Smooth muscle cell (in vitro differentiated cells): ENCODE data around the gene GPR15LG. TPM values are rescaled to one million over a fixed set of nuclear protein-coding genes. Genes with fewer than 3 reads are reported as not detected.
"Not testable (repeated sequence)": the region's sequence is repeated elsewhere in the genome, so short reads cannot be mapped to it uniquely, and the experiment has no call there.

ENCODE experiments used
- DNase-seq: peaks from one replicate; lab custom pipeline; 2025; ENCODE audit not compliant: unreplicated experiment; lab: John Stamatoyannopoulos, UW
- H2AFZ ChIP-seq: fragments of 200-600 bp; sonication (generic); 2 replicates; pipeline ENCODE4 v1.6.0; 2016; ENCODE audit warnings: antibody characterized with exemption, low read depth, mild to moderate bottlenecking
- H3F3A ChIP-seq: fragments of 200-600 bp; sonication (generic); 2 replicates; pipeline ENCODE4 v1.6.0; 2017; ENCODE audit warnings: antibody characterized with exemption, low read depth
- H3K27ac ChIP-seq: fragments of 200-600 bp; sonication (generic); 2 replicates; pipeline ENCODE4 v1.5.1; 2016; ENCODE audit warnings: low read depth, mild to moderate bottlenecking
- H3K27me3 ChIP-seq: fragments of 200-600 bp; sonication (generic); 2 replicates; pipeline ENCODE4 v1.6.1; 2016; ENCODE audit warnings: low read depth, mild to moderate bottlenecking
- H3K36me3 ChIP-seq: fragments of 200-600 bp; sonication (generic); 2 replicates; pipeline ENCODE4 v1.5.1; 2016; ENCODE audit warnings: low read depth
- H3K4me1 ChIP-seq: fragments of 200-600 bp; sonication (generic); 2 replicates; pipeline ENCODE4 v1.5.1; 2016; ENCODE audit warnings: low read depth
- H3K4me2 ChIP-seq: fragments of 200-600 bp; sonication (generic); 2 replicates; pipeline ENCODE4 v1.6.0; 2016; ENCODE audit warnings: mild to moderate bottlenecking
- H3K4me3 ChIP-seq: fragments of 200-600 bp; sonication (generic); 2 replicates; pipeline ENCODE4 v1.5.1; 2016; ENCODE audit warnings: mild to moderate bottlenecking
- H3K79me2 ChIP-seq: fragments of 200-600 bp; sonication (generic); 2 replicates; pipeline ENCODE4 v1.6.0; 2016; ENCODE audit warnings: low read depth, mild to moderate bottlenecking
- H3K9ac ChIP-seq: fragments of 200-600 bp; sonication (generic); 2 replicates; pipeline ENCODE4 v1.6.0; 2016; ENCODE audit warnings: low read depth
- H3K9me3 ChIP-seq: fragments of 200-600 bp; sonication (generic); replicated peaks from 2 replicates; pipeline ENCODE4 v1.5.1; 2016; ENCODE audit warnings: low read depth
- H4K20me1 ChIP-seq: fragments of 200-600 bp; sonication (generic); 2 replicates; pipeline ENCODE4 v1.6.0; 2016; ENCODE audit warnings: low read depth
- CTCF ChIP-seq: fragments of 200-600 bp; sonication (generic); IDR thresholded peaks from 2 replicates; pipeline ENCODE4 v1.5.1; 2017; ENCODE audit warnings: borderline replicate concordance, mild to moderate bottlenecking, antibody characterized with exemption; ENCODE audit not compliant: insufficient read depth, poor library complexity, severe bottlenecking
- WGBS: methylation state at CpG from one replicate; pipeline ENCODE4 v1.1.7; 2016; ENCODE audit warnings: low lambda C conversion rate; 5-methylcytosine and 5-hydroxymethylcytosine counted together
- polyA plus RNA-seq: library from polyadenylated mRNA; unstranded; fragments of >200 nt; fragmentation: Nextera tagmentation; extraction: Ambion mirVana; gene quantifications from 2 replicates; pipeline ENCODE4 v1.2.1, GENCODE V29; 2016
- total RNA-seq: library from RNA; depleted of rRNA; stranded (reverse); fragments of >200 nt; gene quantifications from 2 replicates; pipeline ENCODE4 v1.2.3, GENCODE V29; 2014

The GPR15LG gene
- total and polyA plus RNA-seq, 2 experiments from 2014 or later, result 0.49 to 1.6 TPM

- Histone ChIP-seq H3K27ac (no peak overlapping the region), H3K9ac (no peak overlapping the region), H3K4me1 (no peaks in the 10 kb centered on the region), H2AFZ (no peak overlapping the region), H4K20me1 (no peaks in the 10 kb centered on the region), H3K4me3 (no peak overlapping the region), H3K27me3 (no peaks in the 10 kb centered on the region), H3K9me3 (no peaks in the 10 kb centered on the region), H3F3A (no peaks in the 10 kb centered on the region), H3K4me2 (no peak overlapping the region), H3K36me3 (no peaks in the 10 kb centered on the region), H3K79me2 (no peaks in the 10 kb centered on the region)
- WGBS, result 74% methylated on average over 12 of the region's 12 CpGs
- no peak for TF ChIP-seq CTCF
- no peak for DNase-seq
Measured at GRCh38 chr10:84179059-84179710, 5.6 kb downstream of the GPR15LG start.

GRCh38 chr10:84180386-84180785, 6.8 kb downstream of the GPR15LG start:
- WGBS, result 92% methylated on average over 22 of the region's 22 CpGs
- H3K27ac ChIP-seq, H3K4me1 ChIP-seq, H3K79me2 ChIP-seq, H3K9me3 ChIP-seq, H4K20me1 ChIP-seq, H3K4me2 ChIP-seq, H2AFZ ChIP-seq, H3K36me3 ChIP-seq, H3K9ac ChIP-seq, H3K4me3 ChIP-seq, H3F3A ChIP-seq, DNase-seq, H3K27me3 ChIP-seq: not testable (repeated sequence)

GRCh38 chr10:84181631-84182030, 8.0 kb downstream of the GPR15LG start:
- Histone ChIP-seq H3K9me3 (no peaks in the 10 kb centered on the region), H2AFZ (no peak overlapping the region), H3K36me3 (no peaks in the 10 kb centered on the region), H3K27ac (no peak overlapping the region), H3K4me3 (no peak overlapping the region), H3K9ac (no peak overlapping the region), H3K4me1 (no peaks in the 10 kb centered on the region), H4K20me1 (no peaks in the 10 kb centered on the region), H3K4me2 (no peak overlapping the region), H3K79me2 (no peaks in the 10 kb centered on the region), H3K27me3 (no peaks in the 10 kb centered on the region), H3F3A (no peaks in the 10 kb centered on the region)
- TF ChIP-seq CTCF, result no peak
- 97% methylated on average over 5 of the region's 5 CpGs for WGBS
- DNase-seq, result no peak

GRCh38 chr10:84184517-84184916, 10.9 kb downstream of the GPR15LG start:
- no peak overlapping the region for H3K9ac ChIP-seq
- H2AFZ ChIP-seq, result no peak overlapping the region
- H3K79me2 ChIP-seq, result no peaks in the 10 kb centered on the region
- 83% methylated on average over 4 of the region's 4 CpGs for WGBS
- no peaks in the 10 kb centered on the region for H3K4me1 ChIP-seq
- H3F3A ChIP-seq, result no peaks in the 10 kb centered on the region
- H3K27me3 ChIP-seq, result no peaks in the 10 kb centered on the region
- H3K27ac ChIP-seq, result no peak overlapping the region
- TF ChIP-seq CTCF, result no peak
- no peaks in the 10 kb centered on the region for H3K9me3 ChIP-seq
- H3K36me3 ChIP-seq, result no peaks in the 10 kb centered on the region
- no peaks in the 10 kb centered on the region for H4K20me1 ChIP-seq
- DNase-seq, result no peak
- no peak overlapping the region for H3K4me2 ChIP-seq
- H3K4me3 ChIP-seq, result no peak overlapping the region
